ENCODE measurements around the gene AGRN. TPM values are rescaled to one million over a fixed set of nuclear protein-coding genes. Genes with fewer than 3 reads are reported as not detected.

The AGRN gene
- total RNA-seq, 1 donor from 2014 or later = 35.8 TPM

GRCh38 chr1:1046767-1047166 lies 26.8 kb downstream of the AGRN start:
- Mint-ChIP-seq H3K4me3 (no peak overlapping the region), H3K36me3 (ENCODE audit: low read depth) (peaks cover 3% of the 10 kb centered on the region), H3K27ac (no peak overlapping the region), H3K27me3 (no peaks in the 10 kb centered on the region), H3K4me1 (no peaks in the 10 kb centered on the region), H3K9me3 (no peaks in the 10 kb centered on the region)
- no peak for DNase-seq
- intact Hi-C loops (cut with micrococcal nuclease) = no loop called here

- intact Hi-C loops (cut with micrococcal nuclease) = no loop called here
- no peak for DNase-seq
Measured at GRCh38 chr1:1047407-1047806, 27.5 kb downstream of the AGRN start.

GRCh38 chr1:1047963-1048362 lies 28.0 kb downstream of the AGRN start:
- intact Hi-C loops (cut with micrococcal nuclease) = no loop called here
- no peaks in the 10 kb centered on the region for H3K9me3 Mint-ChIP-seq
- DNase-seq = no peak
- H3K4me3 Mint-ChIP-seq = no peak overlapping the region
- H3K4me1 Mint-ChIP-seq = no peaks in the 10 kb centered on the region
- no peaks in the 10 kb centered on the region for H3K27me3 Mint-ChIP-seq
- no peak overlapping the region for H3K27ac Mint-ChIP-seq
- peaks cover 3% of the 10 kb centered on the region for H3K36me3 Mint-ChIP-seq (ENCODE audit: low read depth)

More at GRCh38 chr1:1047407-1047806, 27.5 kb downstream of the AGRN start:
- Mint-ChIP-seq H3K4me3 (no peak overlapping the region), H3K27me3 (no peaks in the 10 kb centered on the region), H3K36me3 (ENCODE audit: low read depth) (peaks cover 3% of the 10 kb centered on the region), H3K9me3 (no peaks in the 10 kb centered on the region), H3K27ac (no peak overlapping the region), H3K4me1 (no peaks in the 10 kb centered on the region)

- intact Hi-C loops (cut with micrococcal nuclease) = no loop called here
- Mint-ChIP-seq H3K27me3 (no peaks in the 10 kb centered on the region), H3K4me1 (no peaks in the 10 kb centered on the region), H3K36me3 (ENCODE audit: low read depth) (peaks cover 3% of the 10 kb centered on the region), H3K4me3 (no peak overlapping the region), H3K9me3 (no peaks in the 10 kb centered on the region), H3K27ac (no peak overlapping the region)
- DNase-seq = no peak
Measured at GRCh38 chr1:1048765-1049164, 28.8 kb downstream of the AGRN start.

GRCh38 chr1:1049318-1050165 lies 29.6 kb downstream of the AGRN start:
- no peaks in the 10 kb centered on the region for H3K4me1 Mint-ChIP-seq
- H3K9me3 Mint-ChIP-seq = no peaks in the 10 kb centered on the region
- H3K36me3 Mint-ChIP-seq (ENCODE audit: low read depth) = peaks cover 3% of the 10 kb centered on the region
- H3K27me3 Mint-ChIP-seq = no peaks in the 10 kb centered on the region
- DNase-seq = no peak
- intact Hi-C loops (cut with micrococcal nuclease) = no loop called here
- no peak overlapping the region for H3K27ac Mint-ChIP-seq
- H3K4me3 Mint-ChIP-seq = no peak overlapping the region

- no peak overlapping the region for H3K4me3 Mint-ChIP-seq
- peak overlapping the region; percentile 25 for H3K27ac Mint-ChIP-seq
- intact Hi-C loops (cut with micrococcal nuclease) = no loop called here
- peaks cover 3% of the 10 kb centered on the region for H3K36me3 Mint-ChIP-seq (ENCODE audit: low read depth)
- no peaks in the 10 kb centered on the region for H3K9me3 Mint-ChIP-seq
- H3K27me3 Mint-ChIP-seq = no peaks in the 10 kb centered on the region
- no peaks in the 10 kb centered on the region for H3K4me1 Mint-ChIP-seq
- DNase-seq = no peak
Measured at GRCh38 chr1:1050577-1051052, 30.7 kb downstream of the AGRN start.

- Mint-ChIP-seq H3K4me3 (no peak overlapping the region), H3K27ac (no peak overlapping the region), H3K4me1 (peaks cover 2% of the 10 kb centered on the region), H3K27me3 (no peaks in the 10 kb centered on the region), H3K36me3 (ENCODE audit: low read depth) (peaks cover 3% of the 10 kb centered on the region), H3K9me3 (no peaks in the 10 kb centered on the region)
- intact Hi-C loops (cut with micrococcal nuclease) = no loop called here
- DNase-seq = no peak
Measured at GRCh38 chr1:1051127-1051810, 31.3 kb downstream of the AGRN start.

GRCh38 chr1:1052003-1052840 lies 32.3 kb downstream of the AGRN start:
- Mint-ChIP-seq H3K4me1 (peaks cover 2% of the 10 kb centered on the region), H3K4me3 (no peak overlapping the region), H3K9me3 (no peaks in the 10 kb centered on the region), H3K27ac (no peak overlapping the region), H3K27me3 (peaks cover 2% of the 10 kb centered on the region), H3K36me3 (ENCODE audit: low read depth) (peaks cover 2% of the 10 kb centered on the region)
- intact Hi-C loops (cut with micrococcal nuclease) = no loop called here
- DNase-seq = no peak

- Mint-ChIP-seq H3K4me3 (no peak overlapping the region), H3K36me3 (ENCODE audit: low read depth) (peaks cover 2% of the 10 kb centered on the region), H3K27me3 (peaks cover 5% of the 10 kb centered on the region), H3K4me1 (peaks cover 2% of the 10 kb centered on the region), H3K9me3 (no peaks in the 10 kb centered on the region), H3K27ac (no peak overlapping the region)
- intact Hi-C loops (cut with micrococcal nuclease) = no loop called here
- no peak for DNase-seq
Measured at GRCh38 chr1:1053022-1053421, 33.1 kb downstream of the AGRN start.

- Mint-ChIP-seq H3K27ac (no peak overlapping the region), H3K9me3 (no peaks in the 10 kb centered on the region)
- intact Hi-C loops (cut with micrococcal nuclease) = no loop called here
Measured at GRCh38 chr1:1053682-1054081, 33.8 kb downstream of the AGRN start.

GRCh38 chr1:1054099-1054700 lies 34.3 kb downstream of the AGRN start:
- H3K4me3 Mint-ChIP-seq = no peak overlapping the region
- peaks cover 9% of the 10 kb centered on the region for H3K4me1 Mint-ChIP-seq
- H3K27ac Mint-ChIP-seq = no peak overlapping the region
- no peak for DNase-seq
- H3K9me3 Mint-ChIP-seq = no peaks in the 10 kb centered on the region
- intact Hi-C loops (cut with micrococcal nuclease) = no loop called here
- H3K27me3 Mint-ChIP-seq = peaks cover 12% of the 10 kb centered on the region
- H3K36me3 Mint-ChIP-seq (ENCODE audit: low read depth) = peaks cover 2% of the 10 kb centered on the region

More at GRCh38 chr1:1053682-1054081, 33.8 kb downstream of the AGRN start:
- no peak for DNase-seq
- H3K36me3 Mint-ChIP-seq (ENCODE audit: low read depth) = peaks cover 2% of the 10 kb centered on the region
- H3K4me3 Mint-ChIP-seq = no peak overlapping the region
- H3K4me1 Mint-ChIP-seq = peaks cover 6% of the 10 kb centered on the region
- peaks cover 10% of the 10 kb centered on the region for H3K27me3 Mint-ChIP-seq

- no peak for DNase-seq
- intact Hi-C loops (cut with micrococcal nuclease) = loop anchor here (5.0 kb wide), 1 partner anchor 252 kb away; the partner anchor contains the start of genes ACAP3 and PUSL1
- Mint-ChIP-seq H3K27ac (no peak overlapping the region), H3K4me1 (peaks cover 9% of the 10 kb centered on the region), H3K4me3 (no peak overlapping the region), H3K36me3 (ENCODE audit: low read depth) (peaks cover 2% of the 10 kb centered on the region), H3K9me3 (no peaks in the 10 kb centered on the region), H3K27me3 (peaks cover 12% of the 10 kb centered on the region)
Measured at GRCh38 chr1:1054971-1055370, 35.1 kb downstream of the AGRN start.

All from activated CD4-positive, alpha-beta T cell treated with anti-CD3 and anti-CD28 coated beads, Interleukin-2, amount 10 ng/mL, durations not matched to agents 24 days and 14 days (primary cell).